Cardiac fibroblast (primary cell): Measurements from ENCODE around the gene WDR62.

ENCODE experiments used
- DNase-seq, 2 donors: peaks; one replicate each; pipeline versions ENCODE4 v3.0.0 to v3.0.0-alpha.2; 2010; ENCODE audit warnings: low read depth in 2 of 2
- H3K4me3 ChIP-seq, 2 donors: replicated peaks in 1 of 2; 1 replicate in 1 of 2; 2 replicates in 1 of 2; pipeline ENCODE4 v1.5.1; 2011; ENCODE audit warnings: low read depth in 2 of 2, low read length in 2 of 2, mild to moderate bottlenecking in 2 of 2, moderate library complexity in 1 of 2
- CTCF ChIP-seq: IDR thresholded peaks from one replicate; pipeline ENCODE4 v1.5.1; 2011; ENCODE audit warnings: low read depth, mild to moderate bottlenecking, low read length, inconsistent platforms

WDR62 gene

GRCh38 chr19:36110487-36111199 is 55.9 kb downstream of the WDR62 start, which contains the start of gene OVOL3:
Gene OVOL3, plus strand, starts transcription at chr19:36111143. Its CDS starts 60 bp downstream, at chr19:36111203.
- H3K4me3 ChIP-seq, result no peak within 1 kb of the TSS
- DNase-seq, result no peak
- no peak for TF ChIP-seq CTCF

- H3K4me3 ChIP-seq, result no peak overlapping the region
- no peak for DNase-seq
- TF ChIP-seq CTCF, result no peak
Observed at GRCh38 chr19:36111200-36111539, 56.5 kb downstream of the WDR62 start.

- no peak for DNase-seq
- H3K4me3 ChIP-seq, result no peak overlapping the region
- no peak for TF ChIP-seq CTCF
Observed at GRCh38 chr19:36112678-36113077, 58.0 kb downstream of the WDR62 start.

- peak overlapping the region; percentile 92 to 97 for H3K4me3 ChIP-seq
- no peak for DNase-seq
- TF ChIP-seq CTCF, result no peak
Observed at GRCh38 chr19:36113425-36113824, 58.7 kb downstream of the WDR62 start.

GRCh38 chr19:36113894-36114720 is 59.4 kb downstream of the WDR62 start:
- peak; percentile 35 to 48 for DNase-seq
- peak; percentile 13 for TF ChIP-seq CTCF
- H3K4me3 ChIP-seq, result peak overlapping the region; percentile 92 to 97

- DNase-seq, result peak; percentile 100
- TF ChIP-seq CTCF, result no peak
- peak within 1 kb of the TSS; percentile 92 to 97 for H3K4me3 ChIP-seq
Observed at GRCh38 chr19:36114721-36115452, 60.2 kb downstream of the WDR62 start, which contains the start of gene POLR2I. Gene POLR2I, minus strand, starts transcription at chr19:36114875. Its CDS starts 19 bp downstream, at chr19:36114856.
